DMS153 treated with DMSO at 0.1 percent for 48 hours (cell line): ENCODE results near the gene UTRN.

ENCODE experiments used
- DNase-seq: peaks from one replicate; lab custom pipeline; 2025; ENCODE audit not compliant: unreplicated experiment; lab: John Stamatoyannopoulos, UW

Gene UTRN

GRCh38 chr6:144284783-144285547, at the start of gene UTRN:
TSS of gene UTRN (plus strand) at chr6:144285335. CDS start at chr6:144291829, 6,494 bp downstream.
- no peak for DNase-seq

- no peak for DNase-seq
Measured at GRCh38 chr6:144244688-144245087, 40.4 kb upstream of the UTRN start.

GRCh38 chr6:144246988-144247387, 38.1 kb upstream of the UTRN start:
- no peak for DNase-seq

GRCh38 chr6:144248003-144248402, 37.1 kb upstream of the UTRN start:
- no peak for DNase-seq

- no peak for DNase-seq
Measured at GRCh38 chr6:144248476-144249301, 36.4 kb upstream of the UTRN start.

GRCh38 chr6:144250276-144250675, 34.9 kb upstream of the UTRN start:
- no peak for DNase-seq

- no peak for DNase-seq
Measured at GRCh38 chr6:144252259-144252658, 32.9 kb upstream of the UTRN start.

- DNase-seq: no peak
Measured at GRCh38 chr6:144259986-144260385, 25.1 kb upstream of the UTRN start.

- no peak for DNase-seq
Measured at GRCh38 chr6:144262470-144263369, 22.4 kb upstream of the UTRN start.

- DNase-seq: no peak
Measured at GRCh38 chr6:144263786-144264185, 21.3 kb upstream of the UTRN start.

GRCh38 chr6:144264270-144265060, 20.7 kb upstream of the UTRN start:
- DNase-seq: no peak

GRCh38 chr6:144265061-144265357, 20.1 kb upstream of the UTRN start:
- no peak for DNase-seq

- no peak for DNase-seq
Measured at GRCh38 chr6:144265390-144265789, 19.7 kb upstream of the UTRN start.

- DNase-seq: no peak
Measured at GRCh38 chr6:144266091-144266649, 19.0 kb upstream of the UTRN start.

GRCh38 chr6:144268794-144269349, 16.3 kb upstream of the UTRN start:
- DNase-seq: no peak

GRCh38 chr6:144277174-144277573, 8.0 kb upstream of the UTRN start:
- no peak for DNase-seq

GRCh38 chr6:144277605-144278227, 7.4 kb upstream of the UTRN start:
- DNase-seq: no peak

GRCh38 chr6:144278659-144279314, 6.3 kb upstream of the UTRN start:
- no peak for DNase-seq
